ENCODE results near the gene AURKB.
"Not testable (repeated sequence)": the region's sequence is repeated elsewhere in the genome, so short reads cannot be mapped to it uniquely, and the experiment has no call there.

The AURKB gene

GRCh38 chr17:8176197-8176940 is 34.0 kb downstream of the AURKB start, which contains the start of gene TMEM107:
Gene TMEM107 (minus strand): TSS chr17:8176380. CDS start chr17:8176286, 94 bp downstream.
- TF ChIP-seq CTCF (conservative IDR thresholded peaks at IDR 0.05; ENCODE audit: control insufficient read depth, insufficient read depth, low read depth, low read length): no peak
- peak; percentile 77 for DNase-seq (ENCODE audit: low read depth)

DNA sequence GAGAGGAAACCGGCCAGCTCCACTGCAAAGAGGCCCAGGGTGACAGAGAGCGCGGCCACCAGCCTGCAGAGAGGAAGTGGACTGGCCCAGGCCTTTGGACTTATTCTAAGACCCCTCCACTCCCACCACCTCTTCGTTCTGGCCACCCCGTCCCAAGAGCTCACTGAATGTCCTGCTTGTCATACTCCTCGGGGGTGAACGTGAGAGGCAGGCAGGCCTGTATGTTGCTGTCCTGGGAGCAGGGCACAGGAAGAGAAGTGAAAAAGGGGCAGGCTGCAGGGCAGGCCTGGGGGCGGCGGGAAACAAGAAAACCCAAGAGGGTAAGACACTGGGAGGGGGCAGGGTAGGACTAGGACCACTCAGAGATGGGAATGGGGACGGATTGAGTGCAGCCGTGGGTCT is 34.6 kb downstream of the AURKB start:
- TF ChIP-seq CTCF (conservative IDR thresholded peaks at IDR 0.05; ENCODE audit: control insufficient read depth, insufficient read depth, low read depth, low read length): no peak
- no peak for DNase-seq (ENCODE audit: low read depth)
- peak overlapping the region; percentile 77 for H3K4me3 ChIP-seq (ENCODE audit: control insufficient read depth, low read depth, low read length)

More at GRCh38 chr17:8176197-8176940, 34.0 kb downstream of the AURKB start, which contains the start of gene TMEM107:
- H3K4me3 ChIP-seq (ENCODE audit: control insufficient read depth, low read depth, low read length): peak within 1 kb of the TSS; percentile 77

- peak overlapping the region; percentile 46 for H3K4me3 ChIP-seq (ENCODE audit: control insufficient read depth, low read depth, low read length)
- no peak for DNase-seq (ENCODE audit: low read depth)
- TF ChIP-seq CTCF (conservative IDR thresholded peaks at IDR 0.05; ENCODE audit: control insufficient read depth, insufficient read depth, low read depth, low read length): no peak
Measured at GRCh38 chr17:8173871-8174322, 36.5 kb downstream of the AURKB start.

DNA sequence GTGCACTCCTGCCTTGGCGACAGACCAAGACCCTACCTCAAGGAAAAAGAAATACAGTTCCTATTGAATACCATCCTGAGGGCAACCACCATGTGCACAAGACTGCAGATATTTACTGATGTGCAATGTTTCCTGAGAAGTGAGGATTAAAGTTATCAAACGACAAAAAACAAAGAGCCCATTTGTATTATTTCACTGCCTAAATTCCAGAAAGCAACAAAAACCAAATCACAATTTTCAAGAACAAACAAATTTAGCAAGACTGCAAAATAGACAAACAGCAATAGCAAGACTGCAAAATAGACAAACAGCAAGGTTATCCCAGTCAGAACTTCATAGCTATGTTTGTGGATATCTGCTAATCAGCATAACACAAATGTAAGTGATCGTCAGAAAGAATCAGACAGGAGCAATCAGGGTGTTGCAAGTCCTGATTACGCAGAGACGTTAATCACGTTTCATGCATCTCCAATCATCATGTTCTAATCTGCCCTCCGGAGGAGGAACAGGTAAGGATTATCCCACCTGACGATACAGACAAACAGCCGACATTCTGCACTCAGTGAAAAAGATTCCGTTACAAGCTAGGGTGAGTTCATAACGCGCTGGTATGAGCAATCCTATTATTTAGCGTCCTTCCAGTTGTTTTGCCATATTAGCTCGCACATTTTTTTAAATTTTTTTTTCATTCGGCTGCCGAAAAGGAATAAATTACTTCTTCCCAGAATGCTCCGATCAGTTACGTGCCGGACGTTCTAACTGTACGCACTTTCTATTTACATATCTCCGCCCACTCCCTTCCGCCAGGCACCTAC is 37.1 kb downstream of the AURKB start:
- H3K4me3 ChIP-seq (ENCODE audit: control insufficient read depth, low read depth, low read length): peak overlapping the region; percentile 46
- TF ChIP-seq CTCF (conservative IDR thresholded peaks at IDR 0.05; ENCODE audit: control insufficient read depth, insufficient read depth, low read depth, low read length): no peak
- DNase-seq (ENCODE audit: low read depth): peak; percentile 99

- not testable (repeated sequence) for H3K4me3 ChIP-seq (ENCODE audit: control insufficient read depth, low read depth, low read length); DNase-seq (ENCODE audit: low read depth)
Measured at GRCh38 chr17:8170186-8170585, 40.2 kb downstream of the AURKB start.

- TF ChIP-seq CTCF (conservative IDR thresholded peaks at IDR 0.05; ENCODE audit: control insufficient read depth, insufficient read depth, low read depth, low read length): no peak
- H3K4me3 ChIP-seq (ENCODE audit: control insufficient read depth, low read depth, low read length): no peak overlapping the region
Measured at GRCh38 chr17:8167526-8167925, 42.8 kb downstream of the AURKB start.

DNA sequence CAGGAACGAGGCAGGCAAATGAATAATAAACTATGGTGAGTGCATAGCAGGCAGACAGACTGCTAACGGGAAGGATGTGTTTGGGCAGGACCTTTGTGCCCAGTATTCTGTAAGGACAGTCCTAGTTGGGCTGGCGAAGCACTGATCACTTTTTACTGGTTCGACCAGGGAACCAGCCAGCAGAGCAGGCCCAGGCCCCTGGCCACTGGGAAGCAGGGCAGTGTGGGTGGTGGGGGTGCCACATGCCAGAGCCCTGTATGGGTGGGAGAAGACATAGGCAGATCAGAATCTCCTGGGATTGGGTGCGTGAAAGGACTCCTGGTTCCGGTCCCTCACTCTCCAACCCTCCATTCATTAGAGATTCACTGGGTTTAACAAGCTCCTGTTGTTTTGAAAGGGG is 43.6 kb downstream of the AURKB start:
- DNase-seq (ENCODE audit: low read depth): no peak
- TF ChIP-seq CTCF (conservative IDR thresholded peaks at IDR 0.05; ENCODE audit: control insufficient read depth, insufficient read depth, low read depth, low read length): no peak

More at GRCh38 chr17:8167526-8167925, 42.8 kb downstream of the AURKB start:
- no peak for DNase-seq (ENCODE audit: low read depth)

More for the DNA sequence above, 43.6 kb downstream of the AURKB start:
- H3K4me3 ChIP-seq (ENCODE audit: control insufficient read depth, low read depth, low read length): no peak overlapping the region

Data from fibroblast of mammary gland (primary cell).